WTC11 (cell line): ENCODE measurements around the gene NPIPB6. TPM values are rescaled to one million over a fixed set of nuclear protein-coding genes. Genes with fewer than 3 reads are reported as not detected.

Source experiments
- microRNA-seq: library from miRNA; unstranded; fragments of <30 nt; microRNA quantifications from one replicate; pipeline ENCODE4 v1.2.0, GENCODE V29; 2022; ENCODE audit warnings: borderline number of aligned reads
- total RNA-seq: library from RNA; stranded (reverse); gene quantifications from 3 replicates; pipeline ENCODE4 v1.2.3, GENCODE V29; 2021

Gene NPIPB6
- total RNA-seq, 1 experiment from 2014 or later: 0.83 TPM

Small RNAs within 50 kb of the gene (microRNA-seq; reads per million reads assigned to microRNA genes)
- not detected for gene MIR6862-1

Other genes with a start within 250 kb of the NPIPB6 start
- gene XPO6, start 151.5 kb downstream of the NPIPB6 start, total RNA-seq: 125 to 160 TPM (median 133 TPM) in 3 replicates
- gene SBK1, start 71.0 kb downstream of the NPIPB6 start, total RNA-seq: 79.4 to 85.7 TPM (median 82.6 TPM) in 3 replicates
- gene EIF3CL, start 40.3 kb upstream of the NPIPB6 start, total RNA-seq: 92.5 to 144 TPM (median 103 TPM) in 3 replicates
- gene NPIPB7, start 108.8 kb upstream of the NPIPB6 start, total RNA-seq: 0.33 to 0.92 TPM (median 0.66 TPM) in 3 replicates
- 20.9 to 23.9 TPM (median 22.3 TPM) in 3 replicates for gene CLN3, start 128.6 kb upstream of the NPIPB6 start, total RNA-seq
- 0.09 to 0.11 TPM in 2 of 3 replicates, not detected in the other for gene APOBR, start 131.1 kb upstream of the NPIPB6 start, total RNA-seq
- not detected in 3 replicates for gene IL27, start 143.3 kb upstream of the NPIPB6 start, total RNA-seq
- gene NUPR1, start 175.5 kb upstream of the NPIPB6 start, total RNA-seq: 0.33 to 1.1 TPM (median 0.66 TPM) in 3 replicates
- gene SGF29, start 190.4 kb upstream of the NPIPB6 start, total RNA-seq: 15.0 to 23.3 TPM (median 17.1 TPM) in 3 replicates
- gene SULT1A2, start 233.5 kb upstream of the NPIPB6 start, total RNA-seq: 0.35 to 0.87 TPM (median 0.55 TPM) in 3 replicates
- gene SULT1A1, start 246.5 kb upstream of the NPIPB6 start, total RNA-seq: 3.2 to 5.6 TPM (median 5.4 TPM) in 3 replicates